DOHH2 (cell line): ENCODE measurements around the gene PRKCH.

Experiments
- H3F3A ChIP-seq: fragments of 200-600 bp; sonication (generic), shearing (Covaris generic); 2 replicates; pipeline ENCODE4 v1.6.0; 2016; ENCODE audit warnings: antibody characterized with exemption, mild to moderate bottlenecking; ENCODE audit not compliant: control insufficient read depth, insufficient read depth
- H3K27ac ChIP-seq: fragments of 200-600 bp; sonication (generic); 2 replicates; pipeline ENCODE4 v1.5.1; 2014; ENCODE audit warnings: low read depth, mild to moderate bottlenecking, low read length, moderate library complexity
- H3K27me3 ChIP-seq: fragments of 200-600 bp; sonication (generic); 2 replicates; pipeline ENCODE4 v1.6.1; 2014; ENCODE audit warnings: mild to moderate bottlenecking, low read length, mixed read lengths; ENCODE audit not compliant: control insufficient read depth
- H3K36me3 ChIP-seq: fragments of 200-600 bp; sonication (generic); 2 replicates; pipeline ENCODE4 v1.6.1; 2014; ENCODE audit warnings: mild to moderate bottlenecking, low read length, moderate library complexity, mixed read lengths; ENCODE audit not compliant: control insufficient read depth
- H3K4me1 ChIP-seq: fragments of 200-600 bp; sonication (generic); 2 replicates; pipeline ENCODE4 v1.6.1; 2014; ENCODE audit warnings: mild to moderate bottlenecking, low read length, mixed read lengths; ENCODE audit not compliant: control insufficient read depth
- H3K4me2 ChIP-seq: fragments of 200-600 bp; sonication (generic); 2 replicates; pipeline ENCODE4 v1.6.0; 2014; ENCODE audit warnings: mild to moderate bottlenecking, low read length, moderate library complexity
- H3K4me3 ChIP-seq: fragments of 200-600 bp; sonication (generic); 2 replicates; pipeline ENCODE4 v1.5.1; 2014; ENCODE audit warnings: mild to moderate bottlenecking, low read length, mixed read lengths
- H3K79me2 ChIP-seq: fragments of 200-600 bp; sonication (generic); 2 replicates; pipeline ENCODE4 v1.6.1; 2014; ENCODE audit warnings: mild to moderate bottlenecking, low read length, mixed read lengths; ENCODE audit not compliant: control insufficient read depth
- H3K9me2 ChIP-seq: fragments of 200-600 bp; sonication (generic); replicated peaks from 2 replicates; pipeline ENCODE4 v1.6.1; 2014; ENCODE audit warnings: mild to moderate bottlenecking, low read length, mixed read lengths; ENCODE audit not compliant: control insufficient read depth
- H3K9me3 ChIP-seq: fragments of 200-600 bp; sonication (generic); 2 replicates; pipeline ENCODE4 v1.6.1; 2014; ENCODE audit warnings: antibody characterized with exemption, low read length, mixed read lengths; ENCODE audit not compliant: control insufficient read depth, insufficient read depth
- H4K20me1 ChIP-seq: fragments of 200-600 bp; sonication (generic); 2 replicates; pipeline ENCODE4 v1.6.0; 2014; ENCODE audit warnings: low read depth, mild to moderate bottlenecking, antibody characterized with exemption, low read length, moderate library complexity; ENCODE audit not compliant: control insufficient read depth, insufficient read depth
- EZH2phosphoT487 ChIP-seq: fragments of 200-600 bp; sonication (generic); IDR thresholded peaks from 2 replicates; pipeline ENCODE4 v1.6.1; 2017; ENCODE audit warnings: borderline replicate concordance, mild to moderate bottlenecking, antibody characterized with exemption, low read length, moderate library complexity, mixed read lengths
- TF ChIP-seq, protein P1 (sequence below): fragments of 200-600 bp; sonication (generic); IDR thresholded peaks from one replicate; pipeline ENCODE4 v1.5.1; 2014; ENCODE audit warnings: antibody characterized with exemption, mild to moderate bottlenecking, low read depth, low read length; ENCODE audit not compliant: poor library complexity, severe bottlenecking

PRKCH gene

DNA sequence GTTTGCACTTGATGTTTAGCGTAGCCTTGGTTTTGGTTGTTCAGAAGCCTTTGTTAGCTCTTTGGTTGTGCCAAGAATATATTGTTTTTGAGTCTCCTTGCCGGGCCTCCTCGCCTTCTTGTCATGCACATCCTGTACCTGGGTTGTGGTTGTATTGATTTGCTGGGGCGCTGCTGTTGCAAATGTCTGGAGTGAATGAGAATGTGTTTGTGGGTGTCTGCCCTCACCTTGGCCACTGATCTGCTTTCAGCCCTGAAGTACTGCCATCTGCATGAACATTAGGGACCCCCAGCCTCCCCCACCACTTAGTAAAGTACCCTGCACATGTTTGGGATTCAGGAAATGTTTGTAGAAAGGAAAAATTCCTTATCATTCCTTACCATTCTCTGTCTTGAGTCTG lies 16.5 kb downstream of the PRKCH start:
- Histone ChIP-seq H3K27me3 (0 out of 2 replicates have a peak, but pooled peaks cover 2% of the 10 kb centered on the region), H3F3A (no peaks in the 10 kb centered on the region), H3K36me3 (no peaks in the 10 kb centered on the region), H3K4me1 (no peaks in the 10 kb centered on the region), H3K4me3 (no peak overlapping the region), H3K9me2 (no peaks in the 10 kb centered on the region), H3K79me2 (no peaks in the 10 kb centered on the region), H4K20me1 (no peaks in the 10 kb centered on the region), H3K4me2 (no peak overlapping the region), H3K9me3 (no peaks in the 10 kb centered on the region), H3K27ac (no peak overlapping the region)
- TF ChIP-seq EZH2phosphoT487: no peak
- TF ChIP-seq, protein P1, sequence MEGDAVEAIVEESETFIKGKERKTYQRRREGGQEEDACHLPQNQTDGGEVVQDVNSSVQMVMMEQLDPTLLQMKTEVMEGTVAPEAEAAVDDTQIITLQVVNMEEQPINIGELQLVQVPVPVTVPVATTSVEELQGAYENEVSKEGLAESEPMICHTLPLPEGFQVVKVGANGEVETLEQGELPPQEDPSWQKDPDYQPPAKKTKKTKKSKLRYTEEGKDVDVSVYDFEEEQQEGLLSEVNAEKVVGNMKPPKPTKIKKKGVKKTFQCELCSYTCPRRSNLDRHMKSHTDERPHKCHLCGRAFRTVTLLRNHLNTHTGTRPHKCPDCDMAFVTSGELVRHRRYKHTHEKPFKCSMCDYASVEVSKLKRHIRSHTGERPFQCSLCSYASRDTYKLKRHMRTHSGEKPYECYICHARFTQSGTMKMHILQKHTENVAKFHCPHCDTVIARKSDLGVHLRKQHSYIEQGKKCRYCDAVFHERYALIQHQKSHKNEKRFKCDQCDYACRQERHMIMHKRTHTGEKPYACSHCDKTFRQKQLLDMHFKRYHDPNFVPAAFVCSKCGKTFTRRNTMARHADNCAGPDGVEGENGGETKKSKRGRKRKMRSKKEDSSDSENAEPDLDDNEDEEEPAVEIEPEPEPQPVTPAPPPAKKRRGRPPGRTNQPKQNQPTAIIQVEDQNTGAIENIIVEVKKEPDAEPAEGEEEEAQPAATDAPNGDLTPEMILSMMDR: no peak

DNA sequence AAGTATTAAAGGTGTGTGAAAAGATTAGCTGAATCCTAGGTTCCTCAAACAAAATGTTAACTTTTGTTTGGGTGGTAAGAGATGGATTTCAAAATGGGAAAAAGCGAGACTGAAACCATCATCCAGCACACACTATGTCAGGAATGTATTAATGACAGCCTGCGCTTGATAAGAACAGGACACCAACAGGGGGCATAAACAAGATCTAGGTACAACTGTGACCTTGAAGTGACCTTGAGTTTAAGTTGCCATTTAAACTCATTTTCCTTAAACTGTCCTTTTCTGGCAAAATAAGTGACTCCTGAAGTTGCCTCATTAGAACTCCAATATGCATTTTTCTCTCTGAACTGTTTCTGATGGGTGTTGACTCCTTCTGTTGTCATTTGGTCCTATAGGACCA lies 17.1 kb downstream of the PRKCH start:
- no peaks in the 10 kb centered on the region for H3K4me1 ChIP-seq
- no peaks in the 10 kb centered on the region for H3F3A ChIP-seq
- no peak for TF ChIP-seq EZH2phosphoT487
- TF ChIP-seq, protein P1: no peak
- 0 out of 2 replicates have a peak, but pooled peaks cover 2% of the 10 kb centered on the region for H3K27me3 ChIP-seq
- H3K4me2 ChIP-seq: no peak overlapping the region
- no peak overlapping the region for H3K4me3 ChIP-seq
- no peaks in the 10 kb centered on the region for H3K9me3 ChIP-seq
- H3K27ac ChIP-seq: no peak overlapping the region
- H3K79me2 ChIP-seq: no peaks in the 10 kb centered on the region
- no peaks in the 10 kb centered on the region for H4K20me1 ChIP-seq
- no peaks in the 10 kb centered on the region for H3K9me2 ChIP-seq
- H3K36me3 ChIP-seq: no peaks in the 10 kb centered on the region

DNA sequence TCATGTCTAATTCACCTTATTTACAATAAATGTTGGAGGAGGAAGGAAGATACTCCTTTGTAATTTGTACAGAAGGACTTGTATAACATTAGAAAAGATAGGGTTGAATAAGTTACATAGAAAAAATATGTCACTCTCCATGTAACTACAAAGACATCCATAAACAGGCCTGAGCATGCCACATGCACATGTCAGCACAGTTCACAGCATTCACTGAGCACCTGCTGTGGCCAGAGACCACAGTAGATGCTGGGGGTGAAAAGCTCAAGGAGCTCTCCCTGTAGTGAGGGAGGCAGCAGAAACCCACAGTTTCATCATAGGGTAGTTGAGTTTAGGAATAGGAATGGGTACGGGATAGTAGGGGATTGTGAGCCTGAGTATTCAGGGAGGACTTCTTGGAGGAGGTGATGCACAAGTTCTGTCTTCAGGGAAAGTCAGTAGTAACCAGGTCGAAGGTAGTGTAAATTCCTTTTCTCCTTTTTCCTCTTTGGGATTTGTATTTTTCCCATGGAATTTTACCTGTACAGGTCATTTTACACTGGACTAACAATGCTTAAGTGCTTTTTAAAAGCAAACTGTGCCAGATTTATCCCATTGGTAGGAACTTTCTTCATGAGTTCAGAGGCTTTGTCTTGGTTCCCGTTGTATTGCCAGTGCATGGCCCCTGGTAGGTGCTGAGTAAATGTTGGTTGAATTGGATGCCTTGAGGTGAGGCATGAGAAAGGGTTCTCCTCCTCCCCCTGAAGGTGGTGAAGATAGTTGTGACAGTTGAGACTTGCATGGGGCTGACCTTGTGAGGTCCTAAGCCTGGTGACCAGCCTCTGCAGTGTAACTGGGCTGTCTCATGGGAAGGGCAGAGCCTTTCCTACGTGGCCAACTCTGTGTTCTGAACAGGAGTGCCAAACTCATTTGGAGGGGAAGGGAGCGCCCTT lies 20.2 kb downstream of the PRKCH start:
- H3F3A ChIP-seq: no peaks in the 10 kb centered on the region
- 0 out of 2 replicates have a peak, but pooled peaks cover 2% of the 10 kb centered on the region for H3K27me3 ChIP-seq
- no peaks in the 10 kb centered on the region for H3K9me3 ChIP-seq
- no peak overlapping the region for H3K4me3 ChIP-seq
- TF ChIP-seq, protein P1: no peak
- no peak for TF ChIP-seq EZH2phosphoT487
- no peaks in the 10 kb centered on the region for H4K20me1 ChIP-seq
- H3K4me1 ChIP-seq: peaks cover 9% of the 10 kb centered on the region
- no peaks in the 10 kb centered on the region for H3K9me2 ChIP-seq
- H3K4me2 ChIP-seq: no peak overlapping the region
- no peaks in the 10 kb centered on the region for H3K36me3 ChIP-seq
- no peaks in the 10 kb centered on the region for H3K79me2 ChIP-seq
- no peak overlapping the region for H3K27ac ChIP-seq
